ENCODE measurements around the gene IQSEC3.

The IQSEC3 gene

GRCh38 chr12:223841-224240 lies 157.3 kb downstream of the IQSEC3 start:
- DNase-seq, result no peak

GRCh38 chr12:224330-224729 lies 157.8 kb downstream of the IQSEC3 start:
- no peak for DNase-seq

DNA sequence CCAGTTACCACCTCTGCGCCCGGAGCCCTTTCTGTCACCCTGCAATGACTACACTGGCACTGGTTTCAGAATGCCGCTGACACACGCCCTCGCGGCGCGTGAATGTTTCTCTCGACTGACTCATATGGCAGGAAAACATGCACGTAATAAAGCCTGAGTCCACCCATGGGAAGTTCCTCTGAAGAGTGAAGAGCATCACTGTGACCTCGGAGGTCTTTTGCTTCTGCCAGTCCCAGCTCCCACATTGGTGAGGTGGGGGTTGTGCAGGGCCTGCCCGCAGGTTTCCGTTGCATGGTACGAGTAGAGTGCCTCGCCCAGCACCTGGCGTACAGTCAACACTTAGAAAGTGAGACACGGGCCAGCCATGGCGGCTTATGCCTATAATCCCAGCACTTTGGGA lies 158.4 kb downstream of the IQSEC3 start:
- no peak for DNase-seq

DNA sequence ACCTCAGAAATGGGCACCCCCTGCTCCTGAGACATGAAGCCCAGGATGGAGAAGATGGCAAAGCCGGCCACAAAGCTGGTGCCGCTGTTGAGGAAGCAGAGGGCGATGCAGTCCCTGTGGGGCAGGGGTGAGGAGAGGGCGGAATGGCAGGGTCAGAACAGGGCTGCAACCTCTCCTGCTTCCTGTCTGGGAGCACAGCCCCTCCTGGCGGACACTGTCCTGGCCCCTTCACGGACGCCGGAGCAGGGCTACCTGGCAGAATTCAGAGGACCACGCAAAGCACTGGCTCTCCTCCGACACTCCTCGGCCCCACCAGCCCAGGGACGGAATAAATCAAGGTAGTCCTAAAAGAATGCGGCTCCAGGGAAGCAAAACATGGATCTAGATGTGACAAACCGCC lies 159.8 kb downstream of the IQSEC3 start:
- no peak for DNase-seq

GRCh38 chr12:227286-227915 lies 160.8 kb downstream of the IQSEC3 start:
- no peak for DNase-seq
